Uterus (tissue), 2 donors: Measurements from ENCODE around the gene ANKRD11.

Source experiments
- POLR2A ChIP-seq, 2 donors: fragments of 450-650 bp; IDR thresholded peaks; one replicate each; pipeline ENCODE4 v1.6.1; 2016; ENCODE audit warnings: antibody characterized with exemption in 2 of 2, mild to moderate bottlenecking in 1 of 2, moderate library complexity in 1 of 2
- TF ChIP-seq, protein P1 (sequence below), 4 experiments: fragments of 200-600 bp in 2 of 4; fragments of 450-650 bp in 2 of 4; sonication (generic) in 2 of 4; IDR thresholded peaks; one replicate each; pipeline ENCODE4 v1.5.1; 2016 to 2019; ENCODE audit warnings: antibody characterized with exemption in 4 of 4, mild to moderate bottlenecking in 2 of 4, moderate library complexity in 1 of 4

DNA sequence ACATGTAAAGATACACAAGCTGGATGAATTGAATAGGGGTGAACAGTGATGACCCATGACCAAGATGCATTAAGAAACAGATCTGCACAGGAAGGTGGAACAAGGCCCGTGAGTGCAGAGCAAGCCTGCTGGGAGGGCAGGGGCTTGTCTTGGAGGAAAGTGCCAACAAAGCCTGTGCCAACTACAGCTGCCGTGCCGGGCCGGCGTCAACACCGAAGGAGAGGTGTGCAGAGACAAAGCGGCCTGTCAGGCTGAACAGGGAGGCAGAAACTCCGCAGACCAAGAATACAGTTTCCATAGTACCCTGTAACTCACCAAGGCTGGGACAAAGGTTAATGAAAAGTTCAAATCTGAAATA, 46.7 kb downstream of the ANKRD11 start:
- TF ChIP-seq, protein P1, sequence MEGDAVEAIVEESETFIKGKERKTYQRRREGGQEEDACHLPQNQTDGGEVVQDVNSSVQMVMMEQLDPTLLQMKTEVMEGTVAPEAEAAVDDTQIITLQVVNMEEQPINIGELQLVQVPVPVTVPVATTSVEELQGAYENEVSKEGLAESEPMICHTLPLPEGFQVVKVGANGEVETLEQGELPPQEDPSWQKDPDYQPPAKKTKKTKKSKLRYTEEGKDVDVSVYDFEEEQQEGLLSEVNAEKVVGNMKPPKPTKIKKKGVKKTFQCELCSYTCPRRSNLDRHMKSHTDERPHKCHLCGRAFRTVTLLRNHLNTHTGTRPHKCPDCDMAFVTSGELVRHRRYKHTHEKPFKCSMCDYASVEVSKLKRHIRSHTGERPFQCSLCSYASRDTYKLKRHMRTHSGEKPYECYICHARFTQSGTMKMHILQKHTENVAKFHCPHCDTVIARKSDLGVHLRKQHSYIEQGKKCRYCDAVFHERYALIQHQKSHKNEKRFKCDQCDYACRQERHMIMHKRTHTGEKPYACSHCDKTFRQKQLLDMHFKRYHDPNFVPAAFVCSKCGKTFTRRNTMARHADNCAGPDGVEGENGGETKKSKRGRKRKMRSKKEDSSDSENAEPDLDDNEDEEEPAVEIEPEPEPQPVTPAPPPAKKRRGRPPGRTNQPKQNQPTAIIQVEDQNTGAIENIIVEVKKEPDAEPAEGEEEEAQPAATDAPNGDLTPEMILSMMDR (IDR thresholded peaks at IDR 0.05): no peak
- no peak for TF ChIP-seq POLR2A (IDR thresholded peaks at IDR 0.05)
